ENCODE results near the gene EFTUD2.
A peak's percentile ranks its signal among the peaks of the same experiment; 100 is the strongest.

DNA sequence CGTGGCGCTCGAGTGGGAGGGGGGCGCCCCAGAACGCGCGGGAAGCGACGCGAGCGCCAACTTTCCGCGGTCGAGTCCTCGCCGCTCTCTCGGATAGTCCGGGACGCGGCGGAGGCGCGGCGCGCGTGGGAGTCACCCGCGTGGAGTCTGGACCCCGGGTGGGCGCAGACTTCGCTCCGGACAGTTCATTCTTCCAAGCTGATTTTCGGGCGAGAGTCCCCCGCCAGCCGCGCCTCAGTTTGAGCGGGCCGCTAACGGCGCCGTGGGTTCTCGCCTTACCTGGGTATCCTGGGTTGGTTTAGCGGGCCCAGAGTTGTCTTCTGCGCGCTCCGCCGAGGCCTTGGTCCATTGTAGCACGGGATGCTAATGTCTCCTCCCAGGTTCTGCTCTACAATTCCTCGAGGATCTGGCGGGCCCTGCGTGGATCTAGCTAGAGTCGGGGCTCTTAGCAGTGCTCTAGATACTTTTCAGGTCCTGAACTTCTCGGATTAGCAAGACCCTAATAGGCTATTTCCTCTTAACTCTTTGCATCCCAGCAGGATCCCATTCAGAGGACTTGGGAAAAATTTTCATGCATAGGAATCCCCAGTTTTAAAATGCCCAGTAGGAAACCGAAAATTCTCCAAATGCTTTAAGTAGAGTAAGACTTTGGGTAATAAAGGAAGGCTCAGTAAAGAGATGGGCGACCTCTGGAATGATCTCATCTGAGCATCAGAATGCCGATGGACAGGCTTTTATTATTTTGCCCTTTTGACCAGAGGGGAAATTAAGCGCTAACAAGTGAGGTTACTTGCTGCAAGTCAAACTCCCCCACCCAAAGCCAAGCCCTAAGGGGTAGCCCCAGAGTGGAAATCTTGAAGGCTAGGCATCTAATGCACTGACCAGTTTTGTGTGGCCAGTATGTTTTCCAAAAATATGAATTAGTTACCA, 68.6 kb downstream of the EFTUD2 start:
- TF ChIP-seq, protein P1, sequence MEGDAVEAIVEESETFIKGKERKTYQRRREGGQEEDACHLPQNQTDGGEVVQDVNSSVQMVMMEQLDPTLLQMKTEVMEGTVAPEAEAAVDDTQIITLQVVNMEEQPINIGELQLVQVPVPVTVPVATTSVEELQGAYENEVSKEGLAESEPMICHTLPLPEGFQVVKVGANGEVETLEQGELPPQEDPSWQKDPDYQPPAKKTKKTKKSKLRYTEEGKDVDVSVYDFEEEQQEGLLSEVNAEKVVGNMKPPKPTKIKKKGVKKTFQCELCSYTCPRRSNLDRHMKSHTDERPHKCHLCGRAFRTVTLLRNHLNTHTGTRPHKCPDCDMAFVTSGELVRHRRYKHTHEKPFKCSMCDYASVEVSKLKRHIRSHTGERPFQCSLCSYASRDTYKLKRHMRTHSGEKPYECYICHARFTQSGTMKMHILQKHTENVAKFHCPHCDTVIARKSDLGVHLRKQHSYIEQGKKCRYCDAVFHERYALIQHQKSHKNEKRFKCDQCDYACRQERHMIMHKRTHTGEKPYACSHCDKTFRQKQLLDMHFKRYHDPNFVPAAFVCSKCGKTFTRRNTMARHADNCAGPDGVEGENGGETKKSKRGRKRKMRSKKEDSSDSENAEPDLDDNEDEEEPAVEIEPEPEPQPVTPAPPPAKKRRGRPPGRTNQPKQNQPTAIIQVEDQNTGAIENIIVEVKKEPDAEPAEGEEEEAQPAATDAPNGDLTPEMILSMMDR (IDR thresholded peaks at IDR 0.05), result no peak
- TF ChIP-seq JUN (CRISPR knock-in tag; IDR thresholded peaks at IDR 0.05) (no peak), CREM (CRISPR knock-in tag; IDR thresholded peaks at IDR 0.05) (no peak; the same call in 1 of the 2 replicates), ZNF121 (CRISPR knock-in tag; IDR thresholded peaks at IDR 0.05) (no peak), RORB (CRISPR knock-in tag; IDR thresholded peaks at IDR 0.05) (no peak), ZNF317 (CRISPR knock-in tag; IDR thresholded peaks at IDR 0.05; ENCODE audit: borderline replicate concordance, low read depth) (no peak), NR3C1 (CRISPR knock-in tag; conservative IDR thresholded peaks at IDR 0.05; ENCODE audit: low read depth) (no peak)
- TF ChIP-seq, protein P2, sequence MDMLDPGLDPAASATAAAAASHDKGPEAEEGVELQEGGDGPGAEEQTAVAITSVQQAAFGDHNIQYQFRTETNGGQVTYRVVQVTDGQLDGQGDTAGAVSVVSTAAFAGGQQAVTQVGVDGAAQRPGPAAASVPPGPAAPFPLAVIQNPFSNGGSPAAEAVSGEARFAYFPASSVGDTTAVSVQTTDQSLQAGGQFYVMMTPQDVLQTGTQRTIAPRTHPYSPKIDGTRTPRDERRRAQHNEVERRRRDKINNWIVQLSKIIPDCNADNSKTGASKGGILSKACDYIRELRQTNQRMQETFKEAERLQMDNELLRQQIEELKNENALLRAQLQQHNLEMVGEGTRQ (CRISPR knock-in tag; IDR thresholded peaks at IDR 0.05), result peak; percentile 57; the same call in 1 of the 2 replicates
- TF ChIP-seq, protein P3, sequence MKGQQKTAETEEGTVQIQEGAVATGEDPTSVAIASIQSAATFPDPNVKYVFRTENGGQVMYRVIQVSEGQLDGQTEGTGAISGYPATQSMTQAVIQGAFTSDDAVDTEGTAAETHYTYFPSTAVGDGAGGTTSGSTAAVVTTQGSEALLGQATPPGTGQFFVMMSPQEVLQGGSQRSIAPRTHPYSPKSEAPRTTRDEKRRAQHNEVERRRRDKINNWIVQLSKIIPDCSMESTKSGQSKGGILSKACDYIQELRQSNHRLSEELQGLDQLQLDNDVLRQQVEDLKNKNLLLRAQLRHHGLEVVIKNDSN (CRISPR knock-in tag; IDR thresholded peaks at IDR 0.05), result peak; percentile 38; the same call in 1 of the 2 replicates

Data from WTC11 (cell line).